GM21825 (cell line): ENCODE data around the gene STYXL1.
"Not testable (repeated sequence)": the region's sequence is repeated elsewhere in the genome, so short reads cannot be mapped to it uniquely, and the experiment has no call there.

Experiments
- ATAC-seq: cut with Tn5 transposase; IDR thresholded peaks from one replicate; pipeline ENCODE4 v1.9.1; 2021; ENCODE audit warnings: mild to moderate bottlenecking, moderate library complexity; ENCODE audit not compliant: unreplicated experiment

Gene STYXL1

GRCh38 chr7:76066716-76067503, 19.1 kb upstream of the STYXL1 start:
- ATAC-seq, result no peak

DNA sequence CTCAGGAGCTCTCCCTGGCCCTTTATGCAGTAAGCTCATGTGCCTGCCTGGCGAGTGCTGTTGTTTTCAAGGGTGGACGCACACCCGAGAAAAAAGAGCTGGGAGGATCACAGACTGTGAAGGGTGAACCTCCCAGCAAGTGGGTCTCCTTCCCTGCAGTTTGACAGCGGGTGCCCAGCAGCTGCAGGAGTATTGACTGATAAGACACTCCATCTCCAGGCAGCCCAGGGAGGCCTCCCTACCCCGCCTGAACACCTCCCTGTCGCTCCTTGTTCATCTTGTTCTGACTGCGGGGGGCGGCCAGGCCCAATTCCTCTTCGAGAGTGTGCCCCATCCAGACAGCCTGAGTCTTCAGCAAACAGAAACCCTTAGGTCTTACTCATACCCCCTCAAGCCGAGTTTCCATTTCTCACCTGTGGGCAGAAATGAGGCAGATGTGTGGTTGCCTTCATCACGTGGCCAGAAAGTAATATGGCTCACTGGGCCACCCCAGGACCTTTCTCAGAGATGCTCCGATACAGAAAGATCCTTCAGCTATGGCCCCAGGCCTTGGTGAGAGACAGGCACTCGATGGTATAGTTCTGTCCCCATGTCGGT, 17.3 kb upstream of the STYXL1 start:
- ATAC-seq, result no peak

DNA sequence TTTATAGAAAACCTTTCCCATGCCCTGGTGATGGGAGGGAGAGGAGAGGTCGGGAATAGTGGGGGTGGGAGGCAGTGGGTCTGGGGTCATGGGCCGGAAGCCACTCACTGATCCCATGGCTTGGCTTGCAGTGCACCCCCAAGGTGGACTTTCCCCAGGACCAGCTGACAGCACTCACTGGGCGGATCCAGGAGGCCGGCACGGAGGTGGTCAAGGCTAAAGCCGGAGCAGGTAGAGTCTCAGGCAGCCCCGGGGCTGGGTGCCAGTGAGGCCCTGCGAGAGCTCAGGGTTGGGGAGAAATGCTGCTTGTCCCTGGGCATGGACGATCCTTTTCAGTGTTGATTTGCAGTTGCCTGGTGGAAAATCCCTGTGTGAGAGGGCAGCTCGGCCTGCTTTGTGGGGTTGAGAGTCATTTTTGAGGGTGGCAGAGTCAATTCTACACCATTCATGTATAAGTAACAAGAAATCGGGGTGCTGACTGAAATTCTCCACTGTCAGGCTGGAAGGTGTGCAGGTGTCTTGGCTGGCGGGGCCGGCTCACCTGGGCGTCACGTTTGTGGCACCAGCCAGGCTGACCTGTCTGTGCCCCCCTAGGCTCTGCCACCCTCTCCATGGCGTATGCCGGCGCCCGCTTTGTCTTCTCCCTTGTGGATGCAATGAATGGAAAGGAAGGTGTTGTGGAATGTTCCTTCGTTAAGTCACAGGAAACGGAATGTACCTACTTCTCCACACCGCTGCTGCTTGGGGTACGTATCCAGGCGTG, 16.6 kb upstream of the STYXL1 start:
- no peak for ATAC-seq

DNA sequence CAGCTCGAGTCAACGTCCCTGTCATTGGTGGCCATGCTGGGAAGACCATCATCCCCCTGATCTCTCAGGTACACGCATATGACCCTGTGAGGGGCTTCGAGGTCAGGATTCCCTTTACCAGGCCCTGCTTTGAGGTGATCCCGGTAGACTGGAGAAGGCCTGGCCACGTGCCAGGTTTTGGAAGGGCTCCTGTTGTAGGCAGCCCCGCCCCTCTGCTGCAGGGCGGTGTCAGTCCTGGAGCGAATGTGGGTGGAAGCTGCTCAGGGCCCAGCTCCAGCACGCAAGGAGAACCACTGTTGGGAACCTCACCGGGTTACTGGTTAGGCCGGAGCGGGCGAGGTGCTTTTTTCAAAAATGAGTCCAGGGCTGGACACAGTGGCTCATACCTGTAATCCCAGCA, 15.7 kb upstream of the STYXL1 start:
- no peak for ATAC-seq

- no peak for ATAC-seq
Measured at GRCh38 chr7:76063114-76063513, 15.3 kb upstream of the STYXL1 start.

GRCh38 chr7:76062254-76062653, 14.5 kb upstream of the STYXL1 start:
- ATAC-seq, result no peak

GRCh38 chr7:76060842-76061241, 13.0 kb upstream of the STYXL1 start:
- no peak for ATAC-seq

DNA sequence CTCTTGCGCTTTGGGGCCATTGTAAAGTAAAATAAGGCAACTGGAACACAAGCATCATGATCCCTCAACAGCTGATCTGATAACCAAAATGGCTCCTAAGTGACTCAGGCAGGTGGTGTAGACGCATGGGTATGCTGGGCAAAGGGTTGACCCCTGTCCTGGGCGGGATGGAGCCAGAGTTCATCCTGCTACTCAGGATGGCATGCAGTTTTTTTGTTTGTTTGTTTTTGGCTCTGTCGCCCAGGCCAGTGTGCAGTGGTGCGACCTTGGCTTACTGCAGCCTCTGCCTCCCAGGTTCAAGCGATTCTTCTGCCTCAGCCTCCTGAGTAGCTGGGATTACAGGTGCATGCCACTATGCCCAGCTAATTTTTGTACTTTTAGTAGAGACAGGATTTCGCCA, 10.9 kb upstream of the STYXL1 start:
- not testable (repeated sequence) for ATAC-seq

DNA sequence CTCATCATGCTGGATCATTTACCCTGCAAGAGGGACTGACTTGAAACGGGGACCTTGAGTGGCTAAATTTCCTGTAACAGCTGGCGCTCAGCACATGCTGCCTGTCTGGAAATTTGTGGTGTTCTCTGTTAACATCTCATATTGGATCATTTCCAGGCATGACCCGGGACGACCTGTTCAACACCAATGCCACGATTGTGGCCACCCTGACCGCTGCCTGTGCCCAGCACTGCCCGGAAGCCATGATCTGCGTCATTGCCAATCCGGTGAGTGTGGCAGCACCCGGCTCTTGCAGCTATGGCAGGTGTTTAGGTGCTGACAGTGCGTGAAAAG, 10.0 kb upstream of the STYXL1 start:
- ATAC-seq, result no peak

GRCh38 chr7:76057103-76057812, 9.5 kb upstream of the STYXL1 start:
- no peak for ATAC-seq

GRCh38 chr7:76056241-76056640, 8.4 kb upstream of the STYXL1 start:
- ATAC-seq, result no peak

DNA sequence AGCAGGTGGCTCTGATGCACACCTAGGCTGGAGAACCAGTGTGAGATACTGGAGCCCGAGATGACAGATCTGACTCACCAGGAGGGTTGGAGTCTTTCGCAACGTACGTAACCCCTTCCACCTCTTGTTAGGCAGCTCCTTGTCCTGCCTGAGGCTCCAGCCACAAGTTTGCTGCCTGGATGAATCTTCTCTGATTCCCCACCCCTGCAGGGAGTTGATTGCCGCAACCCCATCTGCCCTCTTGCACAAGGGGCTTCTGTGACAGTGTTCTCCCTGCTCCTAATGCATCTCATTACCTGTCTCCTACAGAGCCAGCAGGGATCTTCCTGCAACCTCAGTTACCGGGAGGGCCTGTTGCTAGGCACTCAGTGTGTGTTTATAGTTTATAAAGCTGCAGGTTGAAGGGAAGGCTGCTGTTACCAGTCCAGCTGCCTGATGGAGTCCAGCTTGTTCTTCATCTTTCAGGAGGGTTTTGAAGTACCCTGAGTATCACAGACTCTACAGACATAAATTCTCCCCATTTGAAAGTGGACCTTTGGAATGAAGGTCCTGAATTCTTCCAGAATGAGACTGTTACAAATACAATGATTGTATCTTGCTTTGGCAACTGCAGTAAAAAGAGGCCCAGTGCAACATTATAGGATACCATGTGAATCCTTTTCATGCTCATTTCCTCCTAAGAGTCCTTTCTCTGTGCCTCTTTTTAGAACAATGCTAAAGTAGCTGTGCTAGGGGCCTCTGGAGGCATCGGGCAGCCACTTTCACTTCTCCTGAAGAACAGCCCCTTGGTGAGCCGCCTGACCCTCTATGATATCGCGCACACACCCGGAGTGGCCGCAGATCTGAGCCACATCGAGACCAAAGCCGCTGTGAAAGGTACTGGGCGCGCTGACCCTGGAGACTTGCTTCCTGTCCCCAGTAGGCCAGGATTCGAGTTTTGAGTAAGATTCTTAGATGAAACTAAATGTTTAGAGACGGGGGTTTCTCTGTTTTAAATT, 6.6 kb upstream of the STYXL1 start:
- ATAC-seq, result no peak

GRCh38 chr7:76053461-76053860, 5.7 kb upstream of the STYXL1 start:
- no peak for ATAC-seq

- not testable (repeated sequence) for ATAC-seq
Measured at GRCh38 chr7:76052681-76053080, 4.9 kb upstream of the STYXL1 start.

DNA sequence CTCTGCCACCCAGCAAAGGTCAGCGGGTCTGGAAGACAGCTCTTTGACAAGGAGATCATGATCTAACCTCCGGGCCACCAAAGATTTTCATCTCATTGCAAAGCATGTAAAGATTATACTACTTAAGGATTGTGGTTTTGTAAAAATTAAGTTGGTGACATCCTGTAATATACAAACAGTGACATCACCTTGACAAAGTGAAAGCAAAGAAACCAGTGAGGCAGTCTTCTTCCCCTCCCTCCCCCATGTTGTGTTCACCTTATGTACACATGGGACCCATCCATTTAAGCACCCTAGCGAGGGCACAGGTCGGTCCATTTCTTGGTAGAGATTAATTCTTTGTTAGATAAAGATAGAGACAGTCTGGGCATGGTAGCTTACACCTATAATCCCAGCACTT, 4.0 kb upstream of the STYXL1 start:
- no peak for ATAC-seq

DNA sequence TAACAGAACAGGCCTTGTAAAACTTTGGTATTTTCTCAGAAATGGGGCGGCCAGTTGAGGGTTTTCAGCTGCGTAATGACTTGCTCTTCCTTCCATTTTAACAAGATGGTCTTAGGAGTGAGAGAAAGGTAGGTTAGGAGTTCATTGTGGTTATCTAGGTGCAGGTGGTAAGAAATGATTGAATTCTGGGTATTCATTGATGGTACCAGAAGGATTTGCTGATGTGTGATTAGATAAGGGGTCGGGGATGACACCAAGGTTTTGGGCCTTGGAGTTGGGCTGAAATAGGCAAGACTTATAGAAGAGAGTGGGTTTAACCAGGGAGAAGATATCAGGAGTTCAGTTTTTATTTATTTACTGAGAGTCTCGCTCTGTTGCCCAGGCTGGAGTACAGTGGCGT, 2.7 kb upstream of the STYXL1 start:
- no peak for ATAC-seq

DNA sequence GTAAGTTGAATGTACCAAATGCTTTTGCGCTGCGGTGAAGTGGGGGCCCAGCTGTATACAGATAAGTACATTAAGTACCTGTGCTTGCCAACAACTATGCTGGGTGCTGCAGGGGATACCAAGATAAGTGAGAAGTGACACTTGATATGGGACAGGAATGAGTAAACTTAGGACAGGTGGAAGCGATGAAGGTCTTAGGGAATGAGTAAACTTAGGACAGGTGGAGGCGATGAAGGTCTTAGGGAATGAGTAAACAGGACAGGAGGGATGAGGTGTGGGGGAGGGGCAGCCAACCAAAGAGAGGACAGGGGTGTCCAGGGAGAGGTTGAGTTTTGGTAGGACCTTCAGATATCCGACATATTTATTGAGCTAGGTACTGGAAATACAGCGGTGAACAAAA, 1.5 kb upstream of the STYXL1 start:
- no peak for ATAC-seq

DNA sequence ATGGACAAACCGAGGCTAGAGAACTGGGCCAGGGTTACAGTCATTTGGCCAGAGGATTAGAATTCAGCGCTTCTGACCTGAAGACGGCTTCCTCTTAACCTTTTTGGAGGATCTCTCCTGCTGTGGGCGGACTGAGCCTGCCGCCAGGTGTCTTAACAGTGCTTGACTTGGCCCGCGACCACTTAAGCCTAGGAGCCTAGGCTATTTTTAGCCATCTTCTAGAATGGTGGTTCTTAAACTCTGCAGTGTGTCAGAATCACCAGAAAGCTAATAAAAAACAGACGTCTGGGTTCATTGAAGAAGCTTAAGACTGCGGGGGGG, 828 bp upstream of the STYXL1 start:
- no peak for ATAC-seq

DNA sequence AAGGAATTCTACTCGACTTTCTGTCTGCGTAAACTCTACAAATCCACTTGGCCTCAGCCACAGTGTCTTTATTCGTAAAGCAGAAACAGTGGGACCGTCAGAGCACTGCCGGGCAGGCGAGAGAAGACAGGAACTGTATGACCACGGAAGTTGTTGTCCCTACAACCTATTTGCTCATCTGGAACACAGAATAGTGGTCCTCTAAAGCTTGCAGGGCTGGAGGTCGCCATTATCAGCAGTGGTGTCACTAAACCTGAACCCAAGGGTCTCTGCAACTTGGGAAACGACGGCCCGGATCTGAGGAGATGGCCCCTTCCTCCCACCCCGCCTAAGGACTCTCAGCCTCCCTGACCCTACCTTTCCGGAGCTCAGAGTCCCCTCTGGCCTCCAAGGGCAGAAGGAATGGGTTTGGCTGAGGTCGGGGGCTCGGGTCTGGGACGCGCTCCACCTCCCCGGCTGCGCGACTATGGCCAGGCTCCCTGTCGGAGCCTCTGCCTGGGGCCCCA, 442 bp downstream of the STYXL1 start:
- no peak for ATAC-seq

GRCh38 chr7:76044375-76044865, 3.4 kb downstream of the STYXL1 start:
- ATAC-seq, result no peak
